Esophagus squamous epithelium (tissue), 4 donors: Measurements from ENCODE around the gene CCT5.

ENCODE experiments used
- CTCF ChIP-seq, 6 experiments: fragments of 450-650 bp in 4 of 6; fragments of 200-600 bp in 2 of 6; sonication (generic) in 2 of 6; IDR thresholded peaks; one replicate each; pipeline ENCODE4 v1.5.1; 2016 to 2019; ENCODE audit warnings: antibody characterized with exemption in 6 of 6, mild to moderate bottlenecking in 4 of 6, moderate library complexity in 4 of 6
- POLR2A ChIP-seq, 4 donors: fragments of 450-650 bp; IDR thresholded peaks; one replicate each; pipeline ENCODE4 v1.6.1; 2017; ENCODE audit warnings: antibody characterized with exemption in 4 of 4, mild to moderate bottlenecking in 4 of 4, moderate library complexity in 3 of 4

- no peak for TF ChIP-seq CTCF (IDR thresholded peaks at IDR 0.05)
- no peak for TF ChIP-seq POLR2A (IDR thresholded peaks at IDR 0.05)
These were observed 41.7 kb downstream of the CCT5 start for GRCh38 chr5:10291692-10292339.
